Gastroesophageal sphincter (tissue), 4 donors: ENCODE results near the gene ZZZ3. TPM values are rescaled to one million over a fixed set of nuclear protein-coding genes. Genes with fewer than 3 reads are reported as not detected.

Experiments used
- ATAC-seq: fragments of 150-250 bp; one replicate; pipeline ENCODE4 v1.9.1; 2016; ENCODE audit warnings: mild to moderate bottlenecking, moderate library complexity
- H3K27ac ChIP-seq, 4 donors: fragments of 200-600 bp; sonication (generic) in 3 of 4; 1 replicate in 3 of 4; 2 replicates in 1 of 4; pipeline ENCODE4 v1.5.1; 2016 to 2019
- H3K27me3 ChIP-seq: fragments of 200-600 bp; sonication (generic); one replicate; pipeline ENCODE4 v1.5.1; 2019
- H3K36me3 ChIP-seq, 2 donors: fragments of 200-600 bp; sonication (generic); one replicate each; pipeline ENCODE4 v1.5.1; 2019; ENCODE audit warnings: control low read depth in 1 of 2
- H3K4me1 ChIP-seq, 3 donors: fragments of 200-600 bp; sonication (generic); 1 replicate in 2 of 3; 2 replicates in 1 of 3; pipeline ENCODE4 v1.5.1; 2016 to 2019; ENCODE audit warnings: control low read depth in 2 of 3
- H3K4me3 ChIP-seq, 2 donors: fragments of 200-600 bp; sonication (generic); one replicate each; pipeline ENCODE4 v1.5.1; 2019; ENCODE audit warnings: mild to moderate bottlenecking in 1 of 2, moderate library complexity in 1 of 2
- H3K9me3 ChIP-seq, 3 donors: fragments of 200-600 bp; sonication (generic); one replicate each; pipeline ENCODE4 v1.5.1; 2017 to 2019; ENCODE audit warnings: control low read depth in 2 of 3
- EP300 ChIP-seq: sonication (generic); formaldehyde crosslinking; IDR thresholded peaks from one replicate; pipeline ENCODE4 v1.6.1; 2017; ENCODE audit warnings: antibody characterized with exemption, mild to moderate bottlenecking
- POLR2A ChIP-seq, 2 donors: fragments of 450-650 bp; IDR thresholded peaks; one replicate each; pipeline ENCODE4 v1.6.1; 2017; ENCODE audit warnings: antibody characterized with exemption in 2 of 2, mild to moderate bottlenecking in 2 of 2, moderate library complexity in 1 of 2
- POLR2AphosphoS5 ChIP-seq: sonication (generic); formaldehyde crosslinking; IDR thresholded peaks from one replicate; pipeline ENCODE4 v1.6.1; 2017; ENCODE audit warnings: antibody characterized with exemption
- WGBS, 2 donors: methylation state at CpG; one replicate each; pipeline ENCODE4 v1.1.5; 2018; ENCODE audit warnings: low coverage in 1 of 2; 5-methylcytosine and 5-hydroxymethylcytosine counted together
- small RNA-seq, 4 donors: library from RNA; depleted of rRNA; stranded (forward); fragments of <200 nt; gene quantifications; one replicate each; pipeline ENCODE3, GENCODE V24; 2016
- total RNA-seq, 4 donors: library from RNA; depleted of rRNA; stranded (reverse); fragments of >200 nt; gene quantifications; one replicate each; pipeline ENCODE4 v1.1.0, GENCODE V29; 2016
- TF ChIP-seq, protein P1 (sequence below), 4 experiments: fragments of 200-600 bp in 2 of 4; fragments of 450-650 bp in 2 of 4; sonication (generic) in 1 of 4; IDR thresholded peaks; one replicate each; pipeline ENCODE4 v1.5.1; 2017 to 2019; ENCODE audit warnings: antibody characterized with exemption in 4 of 4, mild to moderate bottlenecking in 2 of 4, moderate library complexity in 2 of 4

ZZZ3 gene
- total RNA-seq, 4 donors from 2014 or later = 38.2 to 79.7 (median 53.5) TPM

GRCh38 chr1:77642196-77642595, 40.3 kb downstream of the ZZZ3 start:
- H3K9me3 ChIP-seq = no peaks in the 10 kb centered on the region
- 81 to 87% methylated on average over 2 to 5 of the region's 5 CpGs for WGBS, 2 donors
- no peak overlapping the region for H3K27ac ChIP-seq
- no peak for ATAC-seq
- TF ChIP-seq POLR2A (IDR thresholded peaks at IDR 0.05) = no peak
- TF ChIP-seq POLR2AphosphoS5 = no peak
- TF ChIP-seq EP300 = no peak
- TF ChIP-seq, protein P1, sequence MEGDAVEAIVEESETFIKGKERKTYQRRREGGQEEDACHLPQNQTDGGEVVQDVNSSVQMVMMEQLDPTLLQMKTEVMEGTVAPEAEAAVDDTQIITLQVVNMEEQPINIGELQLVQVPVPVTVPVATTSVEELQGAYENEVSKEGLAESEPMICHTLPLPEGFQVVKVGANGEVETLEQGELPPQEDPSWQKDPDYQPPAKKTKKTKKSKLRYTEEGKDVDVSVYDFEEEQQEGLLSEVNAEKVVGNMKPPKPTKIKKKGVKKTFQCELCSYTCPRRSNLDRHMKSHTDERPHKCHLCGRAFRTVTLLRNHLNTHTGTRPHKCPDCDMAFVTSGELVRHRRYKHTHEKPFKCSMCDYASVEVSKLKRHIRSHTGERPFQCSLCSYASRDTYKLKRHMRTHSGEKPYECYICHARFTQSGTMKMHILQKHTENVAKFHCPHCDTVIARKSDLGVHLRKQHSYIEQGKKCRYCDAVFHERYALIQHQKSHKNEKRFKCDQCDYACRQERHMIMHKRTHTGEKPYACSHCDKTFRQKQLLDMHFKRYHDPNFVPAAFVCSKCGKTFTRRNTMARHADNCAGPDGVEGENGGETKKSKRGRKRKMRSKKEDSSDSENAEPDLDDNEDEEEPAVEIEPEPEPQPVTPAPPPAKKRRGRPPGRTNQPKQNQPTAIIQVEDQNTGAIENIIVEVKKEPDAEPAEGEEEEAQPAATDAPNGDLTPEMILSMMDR (IDR thresholded peaks at IDR 0.05) = no peak
- H3K4me3 ChIP-seq = no peak overlapping the region
- H3K4me1 ChIP-seq = peaks cover 0 to 15% (median 0%) of the 10 kb centered on the region in 3 donors
- H3K27me3 ChIP-seq = no peaks in the 10 kb centered on the region
- peaks cover 0 to 34% of the 10 kb centered on the region in 2 donors for H3K36me3 ChIP-seq

- ATAC-seq = no peak
Measured at GRCh38 chr1:77639557-77640069, 42.8 kb downstream of the ZZZ3 start.

DNA sequence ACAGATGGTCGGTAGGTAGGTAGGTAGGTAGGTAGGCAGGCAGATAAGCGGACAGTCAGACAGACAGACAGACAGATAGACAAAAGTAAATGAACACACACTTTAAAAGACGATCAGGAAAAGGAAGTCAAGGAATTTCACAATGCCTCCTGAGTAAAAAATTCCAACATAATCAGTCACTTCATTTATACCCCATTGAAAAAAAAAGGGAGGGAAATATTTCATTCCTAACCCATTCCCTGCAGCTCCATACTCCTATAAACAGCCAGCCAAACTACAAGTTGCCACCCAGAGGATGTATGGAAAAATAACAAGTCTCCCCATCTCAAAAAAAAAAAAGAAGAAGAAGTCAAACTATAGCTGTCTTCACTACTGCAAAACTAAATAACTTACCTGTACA, 43.4 kb downstream of the ZZZ3 start:
- Histone ChIP-seq H3K4me1 (peaks cover 0 to 15% (median 0%) of the 10 kb centered on the region in 3 donors), H3K9me3 (no peaks in the 10 kb centered on the region), H3K27ac (no peak overlapping the region), H3K36me3 (peaks cover 0 to 33% of the 10 kb centered on the region in 2 donors), H3K27me3 (no peaks in the 10 kb centered on the region), H3K4me3 (no peak overlapping the region)
- no peak for ATAC-seq
- WGBS, 2 donors = 43 to 54% methylated on average over 3 of the region's 3 CpGs
- TF ChIP-seq, protein P1 (IDR thresholded peaks at IDR 0.05) = no peak
- TF ChIP-seq POLR2AphosphoS5 (no peak), POLR2A (IDR thresholded peaks at IDR 0.05) (no peak), EP300 (no peak)

More at GRCh38 chr1:77639557-77640069, 42.8 kb downstream of the ZZZ3 start:
- WGBS, 2 donors = 91 to 96% methylated on average over 4 of the region's 4 CpGs
- peaks cover 0 to 15% (median 0%) of the 10 kb centered on the region in 3 donors for H3K4me1 ChIP-seq
- H3K9me3 ChIP-seq = no peaks in the 10 kb centered on the region
- no peaks in the 10 kb centered on the region for H3K27me3 ChIP-seq
- no peak overlapping the region for H3K27ac ChIP-seq
- no peak for TF ChIP-seq EP300
- TF ChIP-seq, protein P1 (IDR thresholded peaks at IDR 0.05) = no peak
- no peak for TF ChIP-seq POLR2AphosphoS5
- TF ChIP-seq POLR2A (IDR thresholded peaks at IDR 0.05) = no peak
- H3K4me3 ChIP-seq = no peak overlapping the region
- peaks cover 0 to 34% of the 10 kb centered on the region in 2 donors for H3K36me3 ChIP-seq

DNA sequence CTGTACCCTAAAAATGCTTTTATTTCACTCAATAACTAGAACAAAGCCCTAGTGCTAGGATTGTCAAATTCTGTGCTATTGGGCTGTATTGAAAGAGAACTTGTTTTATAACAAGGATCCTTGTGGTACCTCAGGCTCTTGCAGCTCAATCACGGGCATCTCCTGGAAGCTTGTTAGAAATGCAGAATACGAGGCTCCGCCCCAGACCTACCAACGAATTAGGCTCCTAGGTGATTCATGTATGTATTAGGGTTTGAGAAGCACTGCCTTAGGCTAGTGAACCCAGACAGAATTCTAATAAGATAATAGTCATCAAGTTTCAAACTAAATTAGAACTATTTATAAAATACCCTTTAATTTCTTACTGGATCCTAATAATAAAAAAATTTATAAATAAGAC, 45.6 kb downstream of the ZZZ3 start:
- 85 to 91% methylated on average over 4 of the region's 4 CpGs for WGBS, 2 donors
- H3K27me3 ChIP-seq = no peaks in the 10 kb centered on the region
- ATAC-seq = no peak

More for the DNA sequence above, 45.6 kb downstream of the ZZZ3 start:
- Histone ChIP-seq H3K9me3 (no peaks in the 10 kb centered on the region), H3K27ac (no peak overlapping the region), H3K4me3 (no peak overlapping the region), H3K4me1 (peaks cover 0 to 15% (median 0%) of the 10 kb centered on the region in 3 donors), H3K36me3 (peaks cover 0 to 45% of the 10 kb centered on the region in 2 donors)
- TF ChIP-seq POLR2AphosphoS5 = no peak
- TF ChIP-seq, protein P1 (IDR thresholded peaks at IDR 0.05) = no peak
- no peak for TF ChIP-seq EP300
- no peak for TF ChIP-seq POLR2A (IDR thresholded peaks at IDR 0.05)

Small RNAs within 50 kb of the gene (small RNA-seq; reads per million reads assigned to genes)
- gene RN7SL370P = 0 reads per million in 4 donors

Other genes starting within 250 kb of the ZZZ3 start
- 10 to 100 TPM; 54.4 to 94.0 (median 84.6) TPM for gene USP33, start 77.2 kb upstream of the ZZZ3 start, total RNA-seq
- gene MIGA1, start 97.0 kb upstream of the ZZZ3 start, total RNA-seq = 10 to 100 TPM; 13.8 to 22.3 (median 20.6) TPM
- gene NEXN, start 206.0 kb upstream of the ZZZ3 start, total RNA-seq = 100 to 1,000 TPM; 142 to 359 (median 213) TPM